Prostate gland (tissue), 2 donors: ENCODE data around the gene THSD4.

Experiments
- CTCF ChIP-seq, 4 experiments: fragments of 200-600 bp in 2 of 4; fragments of 450-650 bp in 2 of 4; sonication (generic) in 2 of 4; IDR thresholded peaks; 1 replicate in 3 of 4; 2 replicates in 1 of 4; pipeline ENCODE4 v1.5.1; 2016 to 2019; ENCODE audit warnings: antibody characterized with exemption in 4 of 4, mild to moderate bottlenecking in 2 of 4, moderate library complexity in 2 of 4
- POLR2A ChIP-seq: fragments of 450-650 bp; IDR thresholded peaks from one replicate; pipeline ENCODE4 v1.6.1; 2016; ENCODE audit warnings: antibody characterized with exemption, mild to moderate bottlenecking
- POLR2AphosphoS5 ChIP-seq: sonication (generic); formaldehyde crosslinking; IDR thresholded peaks from one replicate; pipeline ENCODE4 v1.6.1; 2017; ENCODE audit warnings: antibody characterized with exemption

GRCh38 chr15:71281256-71281655 is 166.0 kb downstream of the THSD4 start:
- TF ChIP-seq CTCF (IDR thresholded peaks at IDR 0.05) (no peak), POLR2AphosphoS5 (no peak), POLR2A (no peak)
